GOT3 (cell line): ENCODE results near the gene PHF21A.
A peak's percentile ranks its signal among the peaks of the same experiment; 100 is the strongest.

ENCODE experiments used
- DNase-seq: peaks from one replicate; lab custom pipeline; 2025; ENCODE audit warnings: mixed read lengths; lab: John Stamatoyannopoulos, UW

PHF21A gene

DNA sequence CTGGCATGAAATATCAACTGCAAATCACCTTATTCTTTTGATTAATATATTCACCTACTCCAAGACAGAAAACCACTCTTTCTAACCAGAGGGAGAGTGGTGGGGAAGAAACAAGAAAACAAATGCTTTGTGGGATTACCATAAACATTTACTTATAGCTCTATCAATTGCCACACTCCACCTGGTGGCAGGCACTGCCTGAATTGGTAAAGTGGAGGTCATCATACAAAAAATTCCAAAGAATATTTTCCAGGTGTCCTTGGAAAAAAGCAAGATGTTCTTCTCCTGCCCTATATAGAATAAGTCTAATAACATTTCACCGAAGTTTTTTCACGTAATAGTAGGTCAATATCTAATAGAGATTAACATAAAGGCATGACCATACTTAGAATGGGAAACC, 45.3 kb downstream of the PHF21A start:
- no peak for DNase-seq

GRCh38 chr11:46075168-46075567, 46.1 kb downstream of the PHF21A start:
- no peak for DNase-seq

- no peak for DNase-seq
Measured at GRCh38 chr11:46073632-46074031, 47.6 kb downstream of the PHF21A start.

- DNase-seq, result no peak
Measured at GRCh38 chr11:46072172-46072964, 48.9 kb downstream of the PHF21A start.

DNA sequence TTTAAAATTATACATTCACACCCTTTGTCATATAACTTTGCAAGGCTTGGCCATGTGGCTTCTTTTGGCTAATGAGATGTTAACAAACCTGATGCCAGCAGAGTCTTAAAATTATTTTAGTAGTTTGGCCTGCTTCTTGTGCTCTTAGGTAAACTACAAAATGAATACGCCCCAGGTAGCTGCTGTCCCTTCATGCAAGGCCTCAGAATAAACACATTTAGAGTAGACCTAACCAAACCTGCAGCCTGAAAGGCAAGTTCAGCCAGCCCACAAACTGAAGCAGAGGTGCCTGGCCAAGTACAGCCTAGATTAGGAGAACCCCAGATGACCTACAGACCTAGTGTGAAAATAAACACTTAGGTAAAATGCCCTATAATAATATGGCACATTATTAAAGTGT, 50.2 kb downstream of the PHF21A start:
- no peak for DNase-seq

DNA sequence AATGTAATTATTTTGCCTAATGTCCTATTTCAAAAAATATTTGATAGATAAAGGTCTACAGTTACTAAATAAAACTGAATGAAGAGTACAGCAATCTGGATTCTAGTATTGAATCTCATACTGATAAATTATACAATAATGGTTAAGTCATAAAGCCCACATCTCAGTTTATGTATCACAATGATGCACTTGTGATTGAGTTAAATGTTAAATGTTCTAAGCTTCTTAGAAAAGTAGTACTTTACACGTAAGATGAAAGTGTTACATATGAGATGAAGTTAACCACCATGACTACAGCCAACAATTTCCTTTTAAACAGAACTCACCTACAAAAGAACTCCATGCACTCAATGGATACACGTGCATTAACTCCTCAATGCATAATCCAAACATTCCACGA, 51.7 kb downstream of the PHF21A start:
- DNase-seq, result no peak

DNA sequence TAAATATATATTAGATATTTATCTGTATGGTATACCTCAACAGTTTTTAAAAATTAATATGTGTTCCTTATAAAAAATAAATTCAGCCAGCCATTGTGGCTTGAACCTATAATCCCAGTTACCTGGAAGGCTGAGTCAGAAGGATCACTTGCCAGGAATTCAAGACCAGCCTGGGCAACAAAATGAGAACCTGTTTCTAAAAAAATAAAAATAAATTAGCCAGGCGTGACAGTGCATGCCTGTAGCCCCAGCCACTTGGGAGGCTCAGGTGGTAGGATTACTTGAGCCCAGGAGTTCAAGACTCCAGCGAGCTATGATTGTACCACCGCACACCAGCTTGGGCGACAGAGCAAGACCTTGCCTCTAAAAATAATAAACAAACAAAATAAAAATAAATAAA, 54.9 kb downstream of the PHF21A start:
- no peak for DNase-seq

GRCh38 chr11:46065681-46066080, 55.6 kb downstream of the PHF21A start:
- no peak for DNase-seq

- no peak for DNase-seq
Measured at GRCh38 chr11:46064221-46064620, 57.0 kb downstream of the PHF21A start.

DNA sequence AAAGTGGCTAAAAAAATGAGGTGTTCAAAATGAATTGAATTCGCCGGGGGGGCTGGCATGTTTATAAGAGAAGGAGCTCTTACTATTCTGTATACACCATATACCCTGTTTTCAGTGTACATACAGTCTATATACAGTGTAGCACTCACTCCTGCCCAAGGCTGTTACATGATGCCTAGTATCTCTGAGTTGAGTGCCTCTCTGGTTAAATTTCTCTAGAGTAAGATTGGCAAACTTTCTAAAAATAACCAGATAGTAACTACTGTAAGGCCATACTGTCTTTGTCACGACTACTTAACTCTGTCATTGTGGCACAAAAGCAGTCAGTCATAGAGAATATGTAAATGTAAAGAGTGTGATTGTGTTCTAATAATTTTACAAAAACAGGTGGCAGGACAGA, 58.1 kb downstream of the PHF21A start:
- DNase-seq, result no peak

- DNase-seq, result no peak
Measured at GRCh38 chr11:46060013-46060412, 61.2 kb downstream of the PHF21A start.

GRCh38 chr11:46057489-46057888, 63.8 kb downstream of the PHF21A start:
- DNase-seq, result no peak

- no peak for DNase-seq
Measured at GRCh38 chr11:46055371-46055770, 65.9 kb downstream of the PHF21A start.

DNA sequence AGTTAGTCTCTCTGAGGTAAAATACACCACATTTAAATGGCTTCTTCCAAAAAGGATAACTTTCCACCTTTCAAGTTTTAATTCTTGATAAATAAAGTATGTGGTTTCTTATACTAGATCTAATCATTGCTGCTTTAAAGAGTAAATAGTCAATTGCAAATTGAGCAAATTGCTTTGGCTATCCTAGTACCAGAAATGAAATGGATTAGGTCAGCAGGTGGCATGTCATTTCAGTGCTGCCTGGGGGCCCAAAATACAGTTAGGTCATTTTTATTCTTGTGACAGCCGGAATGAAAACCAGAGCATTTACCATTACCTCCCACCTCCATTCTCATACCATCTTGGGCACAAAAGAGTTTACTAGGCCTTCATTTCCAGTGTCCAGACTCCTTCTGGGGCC, 70.2 kb downstream of the PHF21A start:
- DNase-seq, result no peak

GRCh38 chr11:46050662-46051061, 70.6 kb downstream of the PHF21A start:
- DNase-seq, result no peak

GRCh38 chr11:46050003-46050461, 71.2 kb downstream of the PHF21A start:
- peak; percentile 7 for DNase-seq

DNA sequence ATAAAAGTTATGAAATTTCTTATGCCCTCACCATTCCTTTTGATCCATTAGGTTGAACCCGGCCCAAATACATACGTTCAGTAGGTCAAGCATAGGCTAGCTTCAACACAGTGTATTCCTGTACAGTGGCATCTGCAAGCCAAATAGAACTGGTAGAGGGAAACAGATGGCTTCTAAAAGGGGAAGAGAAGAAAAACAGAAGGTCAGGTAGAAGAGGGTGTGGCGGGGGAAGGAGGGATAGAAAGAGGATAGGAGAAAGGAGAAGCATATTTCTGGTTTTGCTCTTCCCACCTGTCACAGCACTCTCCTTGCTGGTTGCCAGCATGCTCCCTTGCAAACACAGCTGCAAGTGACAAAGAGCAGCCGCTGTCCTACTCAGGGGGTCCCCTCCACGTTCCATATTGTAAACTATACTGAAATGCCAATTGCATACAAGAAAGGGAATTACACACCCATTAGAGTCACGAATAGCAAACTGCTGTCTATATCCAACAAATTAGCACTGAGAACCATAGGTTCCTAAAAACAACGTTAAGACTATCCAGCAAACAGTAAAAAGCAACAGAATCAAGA, 71.8 kb downstream of the PHF21A start:
- no peak for DNase-seq

DNA sequence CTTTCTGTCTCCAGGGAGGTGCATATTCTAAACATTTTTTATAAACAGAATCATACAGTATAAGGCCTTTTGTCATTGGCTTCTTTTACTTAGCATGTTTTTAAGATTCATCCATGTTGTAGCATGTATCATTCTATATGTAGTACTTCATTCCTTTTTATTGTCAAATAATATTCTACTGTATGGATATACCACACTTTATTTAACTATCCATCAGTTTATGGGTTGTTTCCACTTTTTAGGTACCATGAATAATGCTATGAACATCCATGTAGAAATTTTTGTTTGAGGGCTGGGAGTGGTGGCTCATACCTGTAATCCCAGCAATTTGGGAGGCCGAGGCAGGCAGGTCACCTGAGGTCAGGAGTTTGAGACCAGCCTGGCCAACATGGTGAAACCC, 73.1 kb downstream of the PHF21A start:
- no peak for DNase-seq

- no peak for DNase-seq
Measured at GRCh38 chr11:46047520-46047919, 73.7 kb downstream of the PHF21A start.

DNA sequence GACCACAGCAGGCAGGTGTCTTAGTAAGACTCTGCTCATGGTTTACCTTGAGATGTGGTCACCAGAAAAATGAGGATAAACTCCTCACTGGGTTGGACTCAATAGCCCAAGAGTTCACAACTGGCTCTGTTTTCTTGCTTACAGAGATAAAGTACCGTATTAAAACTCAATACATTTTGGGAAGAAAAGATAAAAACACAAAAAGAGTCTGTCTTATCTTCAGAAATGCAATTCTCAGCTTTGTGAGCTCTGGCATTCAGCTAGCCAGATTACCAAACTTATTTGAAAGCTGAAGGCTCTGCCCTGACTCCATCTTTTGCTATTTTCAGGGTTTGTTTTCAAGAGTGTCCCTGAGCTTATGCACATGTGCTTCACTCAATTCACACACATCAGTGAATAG, 75.4 kb downstream of the PHF21A start:
- no peak for DNase-seq

GRCh38 chr11:46044601-46045000, 76.7 kb downstream of the PHF21A start:
- DNase-seq, result no peak

GRCh38 chr11:46039990-46040389, 81.3 kb downstream of the PHF21A start:
- no peak for DNase-seq

- no peak for DNase-seq
Measured at GRCh38 chr11:46038529-46038928, 82.7 kb downstream of the PHF21A start.

GRCh38 chr11:46036969-46037368, 84.3 kb downstream of the PHF21A start:
- DNase-seq, result no peak
